GM18520 (cell line): ENCODE data around the gene TFRC.
"Not testable (repeated sequence)": the region's sequence is repeated elsewhere in the genome, so short reads cannot be mapped to it uniquely, and the experiment has no call there.

Source experiments
- ATAC-seq: cut with Tn5 transposase; IDR thresholded peaks from one replicate; pipeline ENCODE4 v1.9.1; 2021; ENCODE audit not compliant: unreplicated experiment

Gene TFRC

GRCh38 chr3:196049653-196050052, 32.2 kb downstream of the TFRC start:
- no peak for ATAC-seq

GRCh38 chr3:196048922-196049598, 32.8 kb downstream of the TFRC start:
- ATAC-seq: no peak

GRCh38 chr3:196047391-196048030, 34.4 kb downstream of the TFRC start:
- ATAC-seq: no peak

GRCh38 chr3:196044513-196044912, 37.4 kb downstream of the TFRC start:
- no peak for ATAC-seq

- no peak for ATAC-seq
Measured at GRCh38 chr3:196042673-196043072, 39.2 kb downstream of the TFRC start.

DNA sequence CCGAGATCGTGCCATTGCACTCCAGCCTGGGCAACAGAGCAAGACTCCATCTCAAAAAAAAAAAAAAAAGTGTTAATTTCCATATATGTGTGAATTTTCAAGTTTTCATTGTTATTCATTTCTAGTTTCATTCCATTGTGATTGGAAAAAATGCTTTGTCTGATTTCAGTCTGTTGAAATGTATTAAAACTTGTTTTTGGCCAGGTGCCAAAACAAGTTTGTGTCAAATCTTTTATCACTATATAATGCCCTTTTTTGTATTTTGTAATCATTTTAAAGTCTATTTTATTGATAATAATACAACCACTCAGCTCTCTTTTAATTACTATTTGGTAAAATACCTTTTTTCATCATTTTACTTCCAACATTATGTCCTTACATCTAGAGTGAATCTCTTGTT, 42.5 kb downstream of the TFRC start:
- ATAC-seq: no peak

DNA sequence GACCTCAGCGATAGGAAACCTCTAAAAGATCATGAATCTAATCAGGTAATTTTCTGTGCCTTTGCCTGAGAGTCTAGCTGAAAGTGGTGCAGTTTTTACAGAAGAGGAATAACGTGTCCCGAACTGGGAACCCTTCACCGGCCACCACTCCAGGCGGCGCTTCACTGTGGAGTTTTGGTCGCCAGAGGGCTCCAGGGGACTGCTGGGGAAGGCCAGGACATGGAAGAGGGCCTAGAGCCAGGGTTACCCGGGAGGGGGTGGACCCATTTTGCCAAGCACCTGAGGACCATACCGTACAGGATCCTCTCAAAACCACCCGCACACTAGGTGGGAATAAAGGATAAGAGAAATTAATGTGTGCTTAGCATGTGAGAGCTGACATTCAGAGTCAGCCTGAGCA, 55.8 kb downstream of the TFRC start:
- not testable (repeated sequence) for ATAC-seq

GRCh38 chr3:196024968-196025367, 56.9 kb downstream of the TFRC start:
- ATAC-seq: no peak

GRCh38 chr3:196023947-196024346, 57.9 kb downstream of the TFRC start:
- ATAC-seq: no peak

DNA sequence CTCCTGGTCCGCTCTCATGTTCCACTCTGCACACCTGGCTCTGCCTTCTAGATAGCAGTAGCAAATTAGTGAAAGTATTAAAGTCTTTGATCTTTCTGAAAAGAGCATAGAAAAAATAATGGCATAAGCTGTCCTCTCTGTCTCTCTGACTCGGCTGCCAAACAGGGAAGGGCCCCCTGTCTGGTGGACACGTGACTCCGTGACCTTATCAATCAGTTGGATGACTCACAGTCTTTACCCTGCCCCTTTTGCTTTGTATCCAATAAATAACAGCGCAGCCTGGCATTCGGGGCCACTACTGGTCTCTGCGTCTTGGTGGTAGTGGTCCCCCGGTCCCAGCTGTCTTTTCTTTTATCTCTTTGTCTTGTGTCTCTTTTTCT, 59.4 kb downstream of the TFRC start:
- not testable (repeated sequence) for ATAC-seq

GRCh38 chr3:196020373-196020772, 61.5 kb downstream of the TFRC start:
- no peak for ATAC-seq

DNA sequence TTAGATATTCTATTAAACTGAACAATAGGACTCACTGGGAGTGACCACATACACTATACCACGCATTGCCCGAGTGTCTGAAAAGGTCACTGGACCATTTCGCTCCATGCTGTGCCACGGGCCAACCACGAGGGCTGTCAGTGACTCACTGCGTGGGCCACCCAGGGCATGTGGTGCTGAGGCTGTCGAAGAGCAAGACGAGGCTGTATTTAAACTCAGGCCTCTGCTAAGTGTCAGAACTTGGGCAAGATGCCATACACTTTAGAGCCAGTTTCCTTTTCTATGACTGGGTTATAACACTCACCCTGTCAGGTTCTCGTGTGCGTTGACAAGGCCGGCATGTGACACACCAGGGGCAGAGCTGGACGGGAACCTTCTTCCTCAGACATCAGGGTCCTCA, 62.3 kb downstream of the TFRC start:
- ATAC-seq: not testable (repeated sequence)

GRCh38 chr3:196018159-196018558, 63.7 kb downstream of the TFRC start:
- ATAC-seq: not testable (repeated sequence)

- no peak for ATAC-seq
Measured at GRCh38 chr3:196016485-196016884, 65.4 kb downstream of the TFRC start.

GRCh38 chr3:196016059-196016458, 65.8 kb downstream of the TFRC start:
- ATAC-seq: no peak

GRCh38 chr3:196013587-196014487, 68.1 kb downstream of the TFRC start:
- ATAC-seq: no peak

DNA sequence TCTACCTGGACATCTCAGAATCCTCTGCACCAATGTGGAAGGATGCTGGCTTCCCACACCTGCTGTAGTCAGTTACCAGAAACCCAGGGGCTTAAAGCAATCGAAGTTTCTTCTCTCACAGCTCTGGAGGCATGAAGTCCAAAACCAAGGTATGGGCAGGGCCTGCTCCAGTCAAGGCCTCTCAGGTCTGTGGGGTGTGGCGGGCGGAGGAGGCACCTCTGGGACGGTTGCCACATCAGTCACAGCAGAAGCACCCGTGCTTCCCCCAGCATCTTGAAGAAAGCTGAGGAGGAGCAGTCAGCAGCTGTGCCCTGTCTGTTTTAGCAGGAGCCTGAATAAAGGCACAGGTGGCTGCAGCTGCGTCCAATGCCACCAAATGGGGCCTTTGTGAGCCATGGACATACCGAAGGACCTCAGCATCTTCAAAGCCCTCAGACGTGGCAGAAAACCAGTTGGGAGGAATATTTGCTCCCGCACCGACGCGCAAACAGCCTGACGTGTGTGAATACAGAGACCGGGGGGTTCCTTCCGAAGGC, 68.9 kb downstream of the TFRC start:
- no peak for ATAC-seq

DNA sequence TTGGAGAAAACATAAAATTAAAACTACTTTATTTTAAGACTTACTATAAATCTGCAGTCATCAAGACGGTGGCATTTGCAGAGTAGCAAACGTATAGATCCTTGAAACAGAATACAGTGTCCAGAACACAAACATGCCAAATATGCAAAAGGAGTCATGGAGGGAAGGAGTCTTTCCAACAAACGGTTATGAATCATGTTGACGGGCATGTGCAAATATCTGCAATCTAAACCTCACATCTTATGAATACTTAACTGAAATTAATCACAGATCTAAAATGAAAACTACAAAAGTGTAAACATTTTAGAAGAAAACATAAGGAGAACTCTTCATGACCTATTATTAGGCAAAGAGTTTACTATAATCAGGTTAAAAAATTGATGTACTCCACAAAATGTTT, 69.4 kb downstream of the TFRC start:
- no peak for ATAC-seq

DNA sequence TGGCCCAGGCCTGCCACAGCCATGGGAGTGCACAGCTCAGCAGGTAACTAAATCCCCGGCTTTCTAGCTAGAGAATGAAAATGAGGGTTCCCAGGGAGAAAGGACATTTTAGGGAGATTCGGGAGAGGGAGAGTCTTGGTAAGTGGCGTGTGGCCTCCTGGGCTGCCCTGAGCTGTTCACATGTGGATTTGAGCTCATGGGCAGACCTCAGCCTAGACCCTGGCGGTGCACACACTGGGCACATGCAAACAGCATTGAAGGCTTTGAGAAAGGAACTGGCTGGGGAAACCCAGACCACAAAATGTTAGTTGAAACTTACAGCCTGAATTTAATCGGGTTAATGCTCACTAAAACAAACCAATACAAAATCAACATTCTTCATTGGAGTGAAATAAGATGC, 72.4 kb downstream of the TFRC start:
- no peak for ATAC-seq

DNA sequence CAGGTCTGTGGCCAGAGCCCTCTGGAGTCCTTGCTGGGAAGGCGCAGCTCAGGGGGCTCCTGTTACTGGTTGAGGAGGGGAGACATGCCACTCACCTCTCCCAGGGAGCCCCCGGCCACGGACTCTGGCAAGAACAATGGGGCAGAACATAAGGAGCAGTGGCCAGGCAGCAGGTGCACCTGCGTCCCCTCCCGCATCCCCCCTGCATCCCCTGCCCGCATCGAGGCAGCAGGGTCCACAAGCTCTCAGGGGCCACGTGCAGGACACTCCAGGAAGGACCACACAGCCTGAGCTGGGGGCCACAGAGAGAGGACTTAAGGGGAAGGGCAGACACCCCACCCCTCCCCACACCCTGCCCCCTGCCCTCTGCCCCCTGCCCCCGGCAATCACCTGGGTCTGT, 73.0 kb downstream of the TFRC start:
- ATAC-seq: no peak

GRCh38 chr3:196008387-196008786, 73.5 kb downstream of the TFRC start:
- no peak for ATAC-seq
